HG02798 (cell line): Measurements from ENCODE around the gene GRK5.
"Not testable (repeated sequence)": the region's sequence is repeated elsewhere in the genome, so short reads cannot be mapped to it uniquely, and the experiment has no call there.

Experiments
- ATAC-seq: cut with Tn5 transposase; IDR thresholded peaks from one replicate; pipeline ENCODE4 v1.9.1; 2021; ENCODE audit warnings: mild to moderate bottlenecking; ENCODE audit not compliant: unreplicated experiment, poor library complexity

Gene GRK5

GRCh38 chr10:119270762-119271366, 63.5 kb downstream of the GRK5 start:
- peak; percentile 38 for ATAC-seq

- ATAC-seq, result not testable (repeated sequence)
Measured at GRCh38 chr10:119272338-119272734, 65.0 kb downstream of the GRK5 start.

- no peak for ATAC-seq
Measured at GRCh38 chr10:119272736-119273135, 65.4 kb downstream of the GRK5 start.

- ATAC-seq, result no peak
Measured at GRCh38 chr10:119273413-119273812, 66.0 kb downstream of the GRK5 start.

GRCh38 chr10:119274519-119275045, 67.2 kb downstream of the GRK5 start:
- no peak for ATAC-seq

GRCh38 chr10:119275085-119275484, 67.7 kb downstream of the GRK5 start:
- no peak for ATAC-seq

- not testable (repeated sequence) for ATAC-seq
Measured at GRCh38 chr10:119276194-119276593, 68.8 kb downstream of the GRK5 start.

- ATAC-seq, result no peak
Measured at GRCh38 chr10:119278126-119278709, 70.8 kb downstream of the GRK5 start.

GRCh38 chr10:119279441-119279840, 72.1 kb downstream of the GRK5 start:
- no peak for ATAC-seq

- ATAC-seq, result no peak
Measured at GRCh38 chr10:119281581-119282071, 74.3 kb downstream of the GRK5 start.

GRCh38 chr10:119282446-119282845, 75.1 kb downstream of the GRK5 start:
- ATAC-seq, result no peak

- no peak for ATAC-seq
Measured at GRCh38 chr10:119283387-119283786, 76.0 kb downstream of the GRK5 start.

GRCh38 chr10:119283818-119284217, 76.4 kb downstream of the GRK5 start:
- ATAC-seq, result peak; percentile 58

GRCh38 chr10:119284679-119285096, 77.3 kb downstream of the GRK5 start:
- no peak for ATAC-seq

GRCh38 chr10:119285495-119286267, 78.3 kb downstream of the GRK5 start:
- no peak for ATAC-seq

- ATAC-seq, result no peak
Measured at GRCh38 chr10:119286516-119286915, 79.1 kb downstream of the GRK5 start.

GRCh38 chr10:119286983-119287633, 79.7 kb downstream of the GRK5 start:
- no peak for ATAC-seq

- no peak for ATAC-seq
Measured at GRCh38 chr10:119288574-119289001, 81.2 kb downstream of the GRK5 start.

- ATAC-seq, result no peak
Measured at GRCh38 chr10:119289227-119289920, 82.0 kb downstream of the GRK5 start.
